IPS DF 19.7 (cell line): ENCODE measurements around the gene UGGT2.
A peak's percentile ranks its signal among the peaks of the same experiment; 100 is the strongest.
"Not testable (repeated sequence)": the region's sequence is repeated elsewhere in the genome, so short reads cannot be mapped to it uniquely, and the experiment has no call there.

Experiments
- DNase-seq: peaks from one replicate; pipeline ENCODE4 v3.0.0-alpha.2; 2013; ENCODE audit warnings: low read depth, low spot score

UGGT2 gene

GRCh38 chr13:95968906-95969305 is 84.3 kb downstream of the UGGT2 start:
- DNase-seq = no peak

- DNase-seq = no peak
Measured at GRCh38 chr13:95957331-95957730, 95.9 kb downstream of the UGGT2 start.

- DNase-seq = no peak
Measured at GRCh38 chr13:95956589-95957148, 96.5 kb downstream of the UGGT2 start.

GRCh38 chr13:95955719-95956118 is 97.5 kb downstream of the UGGT2 start:
- DNase-seq = no peak

GRCh38 chr13:95955255-95955654 is 97.9 kb downstream of the UGGT2 start:
- DNase-seq = no peak

GRCh38 chr13:95954266-95954665 is 98.9 kb downstream of the UGGT2 start:
- DNase-seq = peak; percentile 59

- DNase-seq = no peak
Measured at GRCh38 chr13:95950103-95950502, 103.1 kb downstream of the UGGT2 start.

- DNase-seq = no peak
Measured at GRCh38 chr13:95948656-95949055, 104.5 kb downstream of the UGGT2 start.

GRCh38 chr13:95937714-95938320 is 115.4 kb downstream of the UGGT2 start:
- DNase-seq = no peak

- no peak for DNase-seq
Measured at GRCh38 chr13:95931300-95932025, 121.7 kb downstream of the UGGT2 start.

GRCh38 chr13:95929430-95929829 is 123.8 kb downstream of the UGGT2 start:
- DNase-seq = no peak

GRCh38 chr13:95928367-95928906 is 124.8 kb downstream of the UGGT2 start:
- not testable (repeated sequence) for DNase-seq

GRCh38 chr13:95926231-95926630 is 127.0 kb downstream of the UGGT2 start:
- DNase-seq = no peak

- peak; percentile 28 for DNase-seq
Measured at GRCh38 chr13:95924389-95924994, 128.7 kb downstream of the UGGT2 start.

GRCh38 chr13:95921485-95921884 is 131.7 kb downstream of the UGGT2 start:
- DNase-seq = no peak

- no peak for DNase-seq
Measured at GRCh38 chr13:95920485-95920884, 132.7 kb downstream of the UGGT2 start.

- DNase-seq = no peak
Measured at GRCh38 chr13:95918860-95919259, 134.3 kb downstream of the UGGT2 start.

GRCh38 chr13:95914991-95915501 is 138.2 kb downstream of the UGGT2 start:
- no peak for DNase-seq

GRCh38 chr13:95906999-95907398 is 146.2 kb downstream of the UGGT2 start:
- DNase-seq = no peak

GRCh38 chr13:95903569-95903968 is 149.6 kb downstream of the UGGT2 start:
- no peak for DNase-seq

- no peak for DNase-seq
Measured at GRCh38 chr13:95902741-95903140, 150.5 kb downstream of the UGGT2 start.

- no peak for DNase-seq
Measured at GRCh38 chr13:95898256-95898655, 154.9 kb downstream of the UGGT2 start.
